Smooth muscle cell (in vitro differentiated cells): ENCODE results near the gene RGS3. TPM values are rescaled to one million over a fixed set of nuclear protein-coding genes. Genes with fewer than 3 reads are reported as not detected.

ENCODE experiments used
- DNase-seq: peaks from one replicate; lab custom pipeline; 2025; ENCODE audit not compliant: unreplicated experiment; lab: John Stamatoyannopoulos, UW
- H2AFZ ChIP-seq: fragments of 200-600 bp; sonication (generic); 2 replicates; pipeline ENCODE4 v1.6.0; 2016; ENCODE audit warnings: antibody characterized with exemption, low read depth, mild to moderate bottlenecking
- H3F3A ChIP-seq: fragments of 200-600 bp; sonication (generic); 2 replicates; pipeline ENCODE4 v1.6.0; 2017; ENCODE audit warnings: antibody characterized with exemption, low read depth
- H3K27ac ChIP-seq: fragments of 200-600 bp; sonication (generic); 2 replicates; pipeline ENCODE4 v1.5.1; 2016; ENCODE audit warnings: low read depth, mild to moderate bottlenecking
- H3K27me3 ChIP-seq: fragments of 200-600 bp; sonication (generic); 2 replicates; pipeline ENCODE4 v1.6.1; 2016; ENCODE audit warnings: low read depth, mild to moderate bottlenecking
- H3K36me3 ChIP-seq: fragments of 200-600 bp; sonication (generic); 2 replicates; pipeline ENCODE4 v1.5.1; 2016; ENCODE audit warnings: low read depth
- H3K4me1 ChIP-seq: fragments of 200-600 bp; sonication (generic); 2 replicates; pipeline ENCODE4 v1.5.1; 2016; ENCODE audit warnings: low read depth
- H3K4me2 ChIP-seq: fragments of 200-600 bp; sonication (generic); 2 replicates; pipeline ENCODE4 v1.6.0; 2016; ENCODE audit warnings: mild to moderate bottlenecking
- H3K4me3 ChIP-seq: fragments of 200-600 bp; sonication (generic); 2 replicates; pipeline ENCODE4 v1.5.1; 2016; ENCODE audit warnings: mild to moderate bottlenecking
- H3K79me2 ChIP-seq: fragments of 200-600 bp; sonication (generic); 2 replicates; pipeline ENCODE4 v1.6.0; 2016; ENCODE audit warnings: low read depth, mild to moderate bottlenecking
- H3K9ac ChIP-seq: fragments of 200-600 bp; sonication (generic); 2 replicates; pipeline ENCODE4 v1.6.0; 2016; ENCODE audit warnings: low read depth
- H3K9me3 ChIP-seq: fragments of 200-600 bp; sonication (generic); replicated peaks from 2 replicates; pipeline ENCODE4 v1.5.1; 2016; ENCODE audit warnings: low read depth
- H4K20me1 ChIP-seq: fragments of 200-600 bp; sonication (generic); 2 replicates; pipeline ENCODE4 v1.6.0; 2016; ENCODE audit warnings: low read depth
- CTCF ChIP-seq: fragments of 200-600 bp; sonication (generic); IDR thresholded peaks from 2 replicates; pipeline ENCODE4 v1.5.1; 2017; ENCODE audit warnings: borderline replicate concordance, mild to moderate bottlenecking, antibody characterized with exemption; ENCODE audit not compliant: insufficient read depth, poor library complexity, severe bottlenecking
- WGBS: methylation state at CpG from one replicate; pipeline ENCODE4 v1.1.7; 2016; ENCODE audit warnings: low lambda C conversion rate; 5-methylcytosine and 5-hydroxymethylcytosine counted together
- polyA plus RNA-seq: library from polyadenylated mRNA; unstranded; fragments of >200 nt; fragmentation: Nextera tagmentation; extraction: Ambion mirVana; gene quantifications from 2 replicates; pipeline ENCODE4 v1.2.1, GENCODE V29; 2016
- total RNA-seq: library from RNA; depleted of rRNA; stranded (reverse); fragments of >200 nt; gene quantifications from 2 replicates; pipeline ENCODE4 v1.2.3, GENCODE V29; 2014

RGS3 gene
- total and polyA plus RNA-seq, 2 experiments from 2014 or later = 43.8 to 108 TPM

DNA sequence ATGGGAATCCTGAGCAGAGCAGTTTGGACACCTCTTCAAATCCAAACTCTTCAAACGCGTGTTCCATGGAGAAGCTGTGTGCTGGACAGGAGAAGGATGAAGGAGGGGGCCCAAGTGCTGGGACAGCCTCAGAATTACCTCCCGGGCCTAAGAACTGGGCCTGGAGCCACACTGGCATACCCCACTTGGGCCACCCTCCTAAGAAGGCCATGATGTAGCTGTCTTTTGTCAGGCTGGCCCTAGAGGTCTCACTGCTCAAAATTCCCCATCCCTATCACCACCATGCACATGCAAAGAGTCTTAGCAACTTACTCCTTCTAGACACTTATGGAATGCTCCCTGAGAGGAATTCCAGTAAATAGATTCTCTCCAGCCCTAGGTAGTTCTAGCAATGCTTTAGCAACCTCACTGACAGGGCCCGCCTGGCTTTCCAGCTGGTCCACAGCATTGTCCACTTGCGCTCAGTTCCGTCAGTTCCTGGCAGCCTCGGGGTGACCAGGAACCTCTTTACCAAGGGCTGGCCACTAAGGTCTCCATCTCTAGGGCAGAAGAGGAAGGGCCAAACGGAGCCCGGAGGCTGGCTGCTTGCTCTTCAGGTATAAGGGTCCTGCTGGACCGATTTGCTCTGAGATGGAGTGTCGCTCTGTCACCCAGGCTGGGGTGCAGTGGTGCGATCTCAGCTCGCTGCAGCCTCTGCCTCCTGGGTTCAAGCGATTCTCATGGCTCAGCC, 75.3 kb downstream of the RGS3 start:
- Histone ChIP-seq H3K4me2 (no peak overlapping the region), H3K9ac (no peak overlapping the region), H3K36me3 (no peaks in the 10 kb centered on the region), H3K9me3 (no peaks in the 10 kb centered on the region), H4K20me1 (no peaks in the 10 kb centered on the region), H3K27me3 (no peaks in the 10 kb centered on the region), H3K4me1 (peaks cover 10% of the 10 kb centered on the region), H3K4me3 (no peak overlapping the region), H3K79me2 (no peaks in the 10 kb centered on the region), H2AFZ (no peak overlapping the region), H3F3A (no peaks in the 10 kb centered on the region), H3K27ac (no peak overlapping the region)
- 98% methylated on average over 14 of the region's 14 CpGs for WGBS
- no peak for DNase-seq
- no peak for TF ChIP-seq CTCF

DNA sequence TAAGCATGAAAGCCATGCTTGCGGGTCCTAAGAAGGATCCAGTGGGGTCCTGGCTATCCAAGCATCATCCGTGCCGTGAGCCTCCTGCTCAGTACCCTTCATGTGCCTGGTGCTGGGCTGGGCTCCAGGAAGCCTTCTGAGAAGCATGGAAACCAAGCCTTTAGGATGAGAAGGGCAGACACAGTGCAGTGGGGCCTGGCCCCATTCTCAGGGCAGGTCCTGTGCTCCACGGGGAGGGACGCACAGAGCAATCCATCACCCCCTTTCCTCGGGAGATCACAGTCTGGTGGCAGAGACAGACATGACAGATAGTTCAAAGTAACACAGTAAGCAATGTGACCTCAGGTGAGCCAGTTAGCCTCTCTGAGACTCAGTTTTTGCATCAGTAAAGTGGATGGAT, 76.9 kb downstream of the RGS3 start:
- no peaks in the 10 kb centered on the region for H3K36me3 ChIP-seq
- H3K79me2 ChIP-seq = no peaks in the 10 kb centered on the region
- no peak overlapping the region for H3K9ac ChIP-seq
- H3K4me1 ChIP-seq = peaks cover 10% of the 10 kb centered on the region
- no peak overlapping the region for H3K4me3 ChIP-seq
- no peak overlapping the region for H3K4me2 ChIP-seq
- H3K27me3 ChIP-seq = no peaks in the 10 kb centered on the region
- 80% methylated on average over 6 of the region's 6 CpGs for WGBS
- no peaks in the 10 kb centered on the region for H4K20me1 ChIP-seq
- DNase-seq = no peak
- H3F3A ChIP-seq = no peaks in the 10 kb centered on the region
- H3K9me3 ChIP-seq = no peaks in the 10 kb centered on the region
- H2AFZ ChIP-seq = no peak overlapping the region
- TF ChIP-seq CTCF = no peak
- no peak overlapping the region for H3K27ac ChIP-seq

GRCh38 chr9:113541019-113541900, 77.7 kb downstream of the RGS3 start:
- Histone ChIP-seq H3K4me1 (peaks cover 10% of the 10 kb centered on the region), H3K36me3 (no peaks in the 10 kb centered on the region), H3K4me2 (no peak overlapping the region), H3K4me3 (no peak overlapping the region), H3K9ac (no peak overlapping the region), H4K20me1 (no peaks in the 10 kb centered on the region), H3K27me3 (no peaks in the 10 kb centered on the region), H3K9me3 (no peaks in the 10 kb centered on the region), H3K27ac (no peak overlapping the region), H3F3A (no peaks in the 10 kb centered on the region), H3K79me2 (no peaks in the 10 kb centered on the region), H2AFZ (no peak overlapping the region)
- DNase-seq = no peak
- no peak for TF ChIP-seq CTCF
- 59% methylated on average over 12 of the region's 12 CpGs for WGBS
